Measurements from ENCODE around the gene ABCF2. TPM values are rescaled to one million over a fixed set of nuclear protein-coding genes. Genes with fewer than 3 reads are reported as not detected.

ABCF2 gene
- total RNA-seq, 1 experiment from 2014 or later: 69.0 TPM

- BruUV-seq (replicated peaks): no TSS peak
- ChIA-PET POLR2A (ENCODE audit: low non-redundant PET) (interaction anchor here (0.6 to 0.7 kb wide), 2 partner anchors 9 to 15 kb away, joined by 3 read pairs; no protein-coding TSS in a partner anchor), CTCF (no interaction called here)
- Histone ChIP-seq H3K9me3 (ENCODE audit: low read depth, low read length, poor library complexity, severe bottlenecking) (no peaks in the 10 kb centered on the region), H3K4me1 (ENCODE audit: insufficient read depth, low read length, poor library complexity, severe bottlenecking) (no peaks in the 10 kb centered on the region), H3K36me3 (ENCODE audit: insufficient read depth, low read length, poor library complexity, severe bottlenecking) (no peaks in the 10 kb centered on the region), H3K27me3 (replicated peaks; ENCODE audit: insufficient read depth, low read depth, low read length, poor library complexity) (no peaks in the 10 kb centered on the region), H3K4me3 (ENCODE audit: low read depth, low read length, poor library complexity, severe bottlenecking) (no peak overlapping the region), H3K27ac (ENCODE audit: low read depth, low read length, poor library complexity, severe bottlenecking) (no peak overlapping the region)
- intact Hi-C loops (cut with micrococcal nuclease; ENCODE audit: unreplicated experiment): no loop called here
- DNase-seq (ENCODE audit: low spot score): no peak
- no peak for TF ChIP-seq CTCF (conservative IDR thresholded peaks at IDR 0.05; ENCODE audit: low read depth, low read length)
- no peak for TF ChIP-seq EZH2 (IDR thresholded peaks at IDR 0.05; ENCODE audit: borderline replicate concordance, low read depth, low read length, poor library complexity, severe bottlenecking)
Measured at GRCh38 chr7:151261529-151261928, 34.5 kb upstream of the ABCF2 start.

- intact Hi-C loops (cut with micrococcal nuclease; ENCODE audit: unreplicated experiment): no loop called here
- POLR2A ChIA-PET (ENCODE audit: low non-redundant PET): no interaction called here
- H3K27ac ChIP-seq (ENCODE audit: low read depth, low read length, poor library complexity, severe bottlenecking): no peak overlapping the region
Measured at GRCh38 chr7:151260883-151261282, 33.9 kb upstream of the ABCF2 start.

DNA sequence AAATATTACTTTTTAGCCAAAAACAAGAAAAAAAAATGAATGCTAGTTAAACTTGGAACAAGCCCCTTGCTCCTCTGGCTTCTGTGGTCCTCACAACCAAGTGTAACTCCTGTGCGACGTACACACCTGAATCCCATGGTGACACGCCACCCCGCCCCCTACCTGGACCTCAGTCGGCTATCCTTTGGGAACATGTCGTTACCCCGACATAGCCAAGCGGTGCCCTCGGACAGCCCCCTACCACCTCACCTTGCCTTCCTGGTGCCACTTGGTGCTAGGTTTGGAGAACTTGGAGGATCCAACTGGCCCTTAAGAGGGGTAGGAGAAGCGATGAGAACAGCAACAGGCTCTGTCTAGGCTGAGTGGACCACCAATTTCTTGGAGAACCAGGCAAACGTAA is 33.5 kb upstream of the ABCF2 start:
- BruUV-seq (replicated peaks): no TSS peak

More at GRCh38 chr7:151260883-151261282, 33.9 kb upstream of the ABCF2 start:
- BruUV-seq (replicated peaks): no TSS peak
- no peaks in the 10 kb centered on the region for H3K27me3 ChIP-seq (replicated peaks; ENCODE audit: insufficient read depth, low read depth, low read length, poor library complexity)
- H3K4me3 ChIP-seq (ENCODE audit: low read depth, low read length, poor library complexity, severe bottlenecking): no peak overlapping the region
- TF ChIP-seq EZH2 (IDR thresholded peaks at IDR 0.05; ENCODE audit: borderline replicate concordance, low read depth, low read length, poor library complexity, severe bottlenecking): no peak
- no peak for TF ChIP-seq CTCF (conservative IDR thresholded peaks at IDR 0.05; ENCODE audit: low read depth, low read length)
- H3K4me1 ChIP-seq (ENCODE audit: insufficient read depth, low read length, poor library complexity, severe bottlenecking): no peaks in the 10 kb centered on the region
- CTCF ChIA-PET: no interaction called here
- H3K9me3 ChIP-seq (ENCODE audit: low read depth, low read length, poor library complexity, severe bottlenecking): no peaks in the 10 kb centered on the region
- no peaks in the 10 kb centered on the region for H3K36me3 ChIP-seq (ENCODE audit: insufficient read depth, low read length, poor library complexity, severe bottlenecking)
- DNase-seq (ENCODE audit: low spot score): no peak

More for the DNA sequence above, 33.5 kb upstream of the ABCF2 start:
- no peak for TF ChIP-seq CTCF (conservative IDR thresholded peaks at IDR 0.05; ENCODE audit: low read depth, low read length)
- TF ChIP-seq EZH2 (IDR thresholded peaks at IDR 0.05; ENCODE audit: borderline replicate concordance, low read depth, low read length, poor library complexity, severe bottlenecking): no peak
- CTCF ChIA-PET: no interaction called here
- Histone ChIP-seq H3K4me1 (ENCODE audit: insufficient read depth, low read length, poor library complexity, severe bottlenecking) (no peaks in the 10 kb centered on the region), H3K9me3 (ENCODE audit: low read depth, low read length, poor library complexity, severe bottlenecking) (no peaks in the 10 kb centered on the region), H3K4me3 (ENCODE audit: low read depth, low read length, poor library complexity, severe bottlenecking) (no peak overlapping the region), H3K27ac (ENCODE audit: low read depth, low read length, poor library complexity, severe bottlenecking) (no peak overlapping the region), H3K36me3 (ENCODE audit: insufficient read depth, low read length, poor library complexity, severe bottlenecking) (no peaks in the 10 kb centered on the region), H3K27me3 (replicated peaks; ENCODE audit: insufficient read depth, low read depth, low read length, poor library complexity) (no peaks in the 10 kb centered on the region)
- intact Hi-C loops (cut with micrococcal nuclease; ENCODE audit: unreplicated experiment): no loop called here
- DNase-seq (ENCODE audit: low spot score): no peak
- POLR2A ChIA-PET (ENCODE audit: low non-redundant PET): no interaction called here

Measured in A673 (cell line).